Measurements from ENCODE around the gene CDK14.

DNA sequence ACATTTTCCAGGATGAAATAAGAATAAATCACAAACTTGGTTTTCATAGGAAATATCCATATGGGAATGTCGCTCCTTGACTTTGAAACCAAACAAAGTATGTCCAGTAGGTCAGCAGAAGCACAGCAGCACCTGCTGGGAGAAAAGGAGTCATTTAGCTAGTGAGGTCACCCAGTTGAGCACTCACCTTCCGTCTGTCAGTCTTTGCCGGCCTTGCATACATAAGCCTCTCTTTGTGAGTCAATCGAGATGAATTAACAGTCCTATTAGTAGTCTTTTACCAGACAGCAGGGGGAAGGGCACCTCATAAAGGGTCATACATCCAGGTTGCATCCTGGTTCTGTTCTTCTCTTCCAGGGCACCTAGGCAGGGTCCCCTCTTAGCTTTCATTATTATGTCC, 435.6 kb downstream of the CDK14 start:
- no peak for TF ChIP-seq EZH2 (IDR thresholded peaks at IDR 0.05; ENCODE audit: low read depth)
- TF ChIP-seq, protein P1, sequence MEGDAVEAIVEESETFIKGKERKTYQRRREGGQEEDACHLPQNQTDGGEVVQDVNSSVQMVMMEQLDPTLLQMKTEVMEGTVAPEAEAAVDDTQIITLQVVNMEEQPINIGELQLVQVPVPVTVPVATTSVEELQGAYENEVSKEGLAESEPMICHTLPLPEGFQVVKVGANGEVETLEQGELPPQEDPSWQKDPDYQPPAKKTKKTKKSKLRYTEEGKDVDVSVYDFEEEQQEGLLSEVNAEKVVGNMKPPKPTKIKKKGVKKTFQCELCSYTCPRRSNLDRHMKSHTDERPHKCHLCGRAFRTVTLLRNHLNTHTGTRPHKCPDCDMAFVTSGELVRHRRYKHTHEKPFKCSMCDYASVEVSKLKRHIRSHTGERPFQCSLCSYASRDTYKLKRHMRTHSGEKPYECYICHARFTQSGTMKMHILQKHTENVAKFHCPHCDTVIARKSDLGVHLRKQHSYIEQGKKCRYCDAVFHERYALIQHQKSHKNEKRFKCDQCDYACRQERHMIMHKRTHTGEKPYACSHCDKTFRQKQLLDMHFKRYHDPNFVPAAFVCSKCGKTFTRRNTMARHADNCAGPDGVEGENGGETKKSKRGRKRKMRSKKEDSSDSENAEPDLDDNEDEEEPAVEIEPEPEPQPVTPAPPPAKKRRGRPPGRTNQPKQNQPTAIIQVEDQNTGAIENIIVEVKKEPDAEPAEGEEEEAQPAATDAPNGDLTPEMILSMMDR (conservative IDR thresholded peaks at IDR 0.05), result no peak
